ENCODE data around the gene HK2. TPM values are rescaled to one million over a fixed set of nuclear protein-coding genes. Genes with fewer than 3 reads are reported as not detected.
"Not testable (repeated sequence)": the region's sequence is repeated elsewhere in the genome, so short reads cannot be mapped to it uniquely, and the experiment has no call there.

The HK2 gene
- total RNA-seq, 6 experiments from 2014 or later: 0.48 to 23.0 (median 0.87) TPM

GRCh38 chr2:74896232-74896631, 62.3 kb downstream of the HK2 start:
- TF ChIP-seq POLR2A (IDR thresholded peaks at IDR 0.05): no peak
- TF ChIP-seq CTCF (IDR thresholded peaks at IDR 0.05): no peak
- no peak overlapping the region for H3K27ac ChIP-seq
- DNase-seq (no peak), ATAC-seq (no peak)
- no peak overlapping the region for H3K4me3 ChIP-seq
- intact Hi-C loops (cut with DNase I): no loop called here
- H3K9me3 ChIP-seq: no peaks in the 10 kb centered on the region
- H3K4me1 ChIP-seq: no peaks in the 10 kb centered on the region
- H3K27me3 ChIP-seq: no peaks in the 10 kb centered on the region
- no peaks in the 10 kb centered on the region for H3K36me3 ChIP-seq

- WGBS (ENCODE audit: insufficient coverage, low coverage, low lambda C conversion rate, missing lambda C conversion rate): 60% methylated on average over 1 of the region's 2 CpGs
- not testable (repeated sequence) for ATAC-seq
These were observed 66.3 kb downstream of the HK2 start for GRCh38 chr2:74900225-74900624.

GRCh38 chr2:74902281-74902860, 68.4 kb downstream of the HK2 start:
- Histone ChIP-seq H3K27me3 (no peaks in the 10 kb centered on the region), H3K36me3 (no peaks in the 10 kb centered on the region), H3K4me3 (no peak overlapping the region), H3K9me3 (no peaks in the 10 kb centered on the region), H3K4me1 (no peaks in the 10 kb centered on the region), H3K27ac (no peak overlapping the region)
- intact Hi-C loops (cut with DNase I): no loop called here
- ATAC-seq: no peak
- no peak for DNase-seq
- TF ChIP-seq CTCF (IDR thresholded peaks at IDR 0.05) (no peak), POLR2A (IDR thresholded peaks at IDR 0.05) (no peak)
- WGBS (ENCODE audit: insufficient coverage, low coverage, low lambda C conversion rate, missing lambda C conversion rate): 100% methylated on average over 2 of the region's 3 CpGs

More at GRCh38 chr2:74900225-74900624, 66.3 kb downstream of the HK2 start:
- H3K27ac ChIP-seq; DNase-seq; H3K27me3 ChIP-seq; intact Hi-C loops (cut with DNase I); H3K36me3 ChIP-seq; H3K4me3 ChIP-seq; H3K9me3 ChIP-seq; H3K4me1 ChIP-seq: not testable (repeated sequence)

GRCh38 chr2:74906395-74906794, 72.5 kb downstream of the HK2 start:
- H3K4me3 ChIP-seq: no peak overlapping the region
- H3K4me1 ChIP-seq: no peaks in the 10 kb centered on the region
- H3K9me3 ChIP-seq: no peaks in the 10 kb centered on the region
- no peaks in the 10 kb centered on the region for H3K36me3 ChIP-seq
- intact Hi-C loops (cut with DNase I): no loop called here
- TF ChIP-seq POLR2A (IDR thresholded peaks at IDR 0.05) (no peak), CTCF (IDR thresholded peaks at IDR 0.05) (no peak)
- ATAC-seq (no peak), DNase-seq (no peak)
- H3K27ac ChIP-seq: no peak overlapping the region
- no CpG with 5 or more reads among the region's 5 CpGs for WGBS (ENCODE audit: insufficient coverage, low coverage, low lambda C conversion rate, missing lambda C conversion rate)
- H3K27me3 ChIP-seq: no peaks in the 10 kb centered on the region

- H3K27me3 ChIP-seq; H3K36me3 ChIP-seq; ATAC-seq; H3K4me1 ChIP-seq; H3K27ac ChIP-seq; H3K9me3 ChIP-seq; intact Hi-C loops (cut with DNase I); H3K4me3 ChIP-seq; DNase-seq: not testable (repeated sequence)
- WGBS (ENCODE audit: insufficient coverage, low coverage, low lambda C conversion rate, missing lambda C conversion rate): 69% methylated on average over 4 of the region's 5 CpGs
These were observed 73.6 kb downstream of the HK2 start for GRCh38 chr2:74907560-74907959.

Data from right lobe of liver (tissue), 6 donors.